Endothelial cell of umbilical vein (primary cell): Measurements from ENCODE around the gene PNMA6F.

Source experiments
- EZH2 ChIP-seq: IDR thresholded peaks from 2 replicates; pipeline ENCODE4 v1.6.1; 2012; ENCODE audit warnings: borderline replicate concordance, low read depth, mild to moderate bottlenecking, moderate library complexity, low read length, inconsistent platforms; ENCODE audit not compliant: severe bottlenecking
- GATA2 ChIP-seq: IDR thresholded peaks from 2 replicates; pipeline ENCODE4 v1.7.0; 2011; ENCODE audit warnings: low read depth, mild to moderate bottlenecking, moderate library complexity, mixed read lengths, low read length; ENCODE audit not compliant: insufficient read length, insufficient read depth
- JUN ChIP-seq: IDR thresholded peaks from 2 replicates; pipeline ENCODE4 v1.6.1; 2011; ENCODE audit warnings: borderline replicate concordance, low read depth; ENCODE audit not compliant: insufficient read length, insufficient read depth
- MYC ChIP-seq: IDR thresholded peaks from one replicate; pipeline ENCODE4 v1.6.1; 2011; ENCODE audit warnings: mild to moderate bottlenecking, low read depth, low read length
- POLR2A ChIP-seq: IDR thresholded peaks from 2 replicates; pipeline ENCODE4 v1.6.1; 2012; ENCODE audit warnings: low read depth, mild to moderate bottlenecking, control low read depth, low read length
- POLR2AphosphoS5 ChIP-seq: IDR thresholded peaks from 2 replicates; pipeline ENCODE4 v1.6.1; 2012; ENCODE audit warnings: low read depth, mild to moderate bottlenecking, control low read depth, low read length, moderate library complexity; ENCODE audit not compliant: insufficient read depth
- TF ChIP-seq, protein P1 (sequence below), 2 donors: IDR thresholded peaks; 1 replicate in 1 of 2; 2 replicates in 1 of 2; pipeline ENCODE4 v1.5.1; 2011; ENCODE audit warnings: low read length in 2 of 2, mild to moderate bottlenecking in 2 of 2, moderate library complexity in 2 of 2, control low read depth in 1 of 2, inconsistent platforms in 1 of 2, low read depth in 1 of 2; ENCODE audit not compliant: insufficient read depth in 1 of 2; ENCODE audit errors: extremely low read depth in 1 of 2
- TF ChIP-seq, protein P2 (sequence below): IDR thresholded peaks from 2 replicates; pipeline ENCODE4 v1.6.1; 2011; ENCODE audit not compliant: insufficient read depth, insufficient read length

DNA sequence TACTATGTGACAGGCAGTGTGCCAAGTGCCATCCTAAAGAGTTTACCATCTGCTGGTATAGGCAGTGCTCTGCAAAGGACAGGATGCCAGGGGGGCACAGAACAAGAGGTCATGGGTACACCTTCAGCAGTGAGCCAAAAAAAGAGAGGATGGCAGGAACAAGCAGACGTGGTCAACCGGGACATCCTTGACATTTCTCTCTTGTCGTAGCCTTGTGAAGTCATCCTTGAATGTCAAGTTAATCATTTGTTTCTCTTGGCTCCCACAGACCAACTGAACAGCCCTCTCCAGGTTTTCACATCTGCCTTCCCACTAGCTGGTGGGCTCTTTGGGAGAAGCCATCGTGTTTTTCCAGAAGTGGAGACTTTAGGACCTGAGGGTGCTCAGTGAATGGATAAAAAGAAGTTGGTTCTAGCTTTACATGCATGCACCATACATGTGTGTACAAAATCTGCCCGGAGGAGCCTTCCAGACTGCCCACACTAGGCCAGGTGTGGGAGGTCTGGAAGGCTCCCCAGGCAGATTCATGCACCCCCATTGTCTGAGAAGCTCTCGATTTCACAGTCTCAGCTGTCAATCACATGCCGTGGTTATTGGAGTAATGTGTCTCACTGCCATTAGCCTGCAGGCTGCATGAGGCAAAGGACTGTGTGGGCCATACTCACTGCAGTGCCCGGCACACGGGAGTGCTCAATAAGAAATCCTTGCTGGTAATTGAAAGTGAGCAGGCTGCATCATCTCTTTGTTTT lies 16.4 kb downstream of the PNMA6F start:
- TF ChIP-seq POLR2A (no peak), EZH2 (no peak), POLR2AphosphoS5 (no peak), MYC (no peak), JUN (no peak), GATA2 (no peak)
- TF ChIP-seq, protein P1, sequence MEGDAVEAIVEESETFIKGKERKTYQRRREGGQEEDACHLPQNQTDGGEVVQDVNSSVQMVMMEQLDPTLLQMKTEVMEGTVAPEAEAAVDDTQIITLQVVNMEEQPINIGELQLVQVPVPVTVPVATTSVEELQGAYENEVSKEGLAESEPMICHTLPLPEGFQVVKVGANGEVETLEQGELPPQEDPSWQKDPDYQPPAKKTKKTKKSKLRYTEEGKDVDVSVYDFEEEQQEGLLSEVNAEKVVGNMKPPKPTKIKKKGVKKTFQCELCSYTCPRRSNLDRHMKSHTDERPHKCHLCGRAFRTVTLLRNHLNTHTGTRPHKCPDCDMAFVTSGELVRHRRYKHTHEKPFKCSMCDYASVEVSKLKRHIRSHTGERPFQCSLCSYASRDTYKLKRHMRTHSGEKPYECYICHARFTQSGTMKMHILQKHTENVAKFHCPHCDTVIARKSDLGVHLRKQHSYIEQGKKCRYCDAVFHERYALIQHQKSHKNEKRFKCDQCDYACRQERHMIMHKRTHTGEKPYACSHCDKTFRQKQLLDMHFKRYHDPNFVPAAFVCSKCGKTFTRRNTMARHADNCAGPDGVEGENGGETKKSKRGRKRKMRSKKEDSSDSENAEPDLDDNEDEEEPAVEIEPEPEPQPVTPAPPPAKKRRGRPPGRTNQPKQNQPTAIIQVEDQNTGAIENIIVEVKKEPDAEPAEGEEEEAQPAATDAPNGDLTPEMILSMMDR (IDR thresholded peaks at IDR 0.05; ENCODE audit: extremely low read depth in 1 of 2, insufficient read depth in 1 of 2, low read depth in 1 of 2, low read length in 2 of 2): no peak
- TF ChIP-seq, protein P2, sequence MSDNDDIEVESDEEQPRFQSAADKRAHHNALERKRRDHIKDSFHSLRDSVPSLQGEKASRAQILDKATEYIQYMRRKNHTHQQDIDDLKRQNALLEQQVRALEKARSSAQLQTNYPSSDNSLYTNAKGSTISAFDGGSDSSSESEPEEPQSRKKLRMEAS: no peak
